Osteoblast (primary cell): ENCODE measurements around the gene MT1G. TPM values are rescaled to one million over a fixed set of nuclear protein-coding genes. Genes with fewer than 3 reads are reported as not detected.

Source experiments
- DNase-seq: peaks from one replicate; pipeline ENCODE4 v3.0.0; 2011; ENCODE audit warnings: low spot score, mixed read lengths; ENCODE audit not compliant: insufficient read length; ENCODE audit errors: missing footprints
- H2AFZ ChIP-seq: 2 replicates; pipeline ENCODE4 v1.6.0; 2011; ENCODE audit warnings: mild to moderate bottlenecking, low read length
- H3K27ac ChIP-seq: 2 replicates; pipeline ENCODE4 v1.5.1; 2011; ENCODE audit warnings: mild to moderate bottlenecking, low read depth, low read length, moderate library complexity
- H3K27me3 ChIP-seq: 2 replicates; pipeline ENCODE4 v1.6.0; 2012; ENCODE audit warnings: mild to moderate bottlenecking, control low read depth, inconsistent platforms, low read length, moderate library complexity; ENCODE audit not compliant: insufficient read depth
- H3K36me3 ChIP-seq: 2 replicates; pipeline ENCODE4 v1.5.1; 2011; ENCODE audit warnings: mild to moderate bottlenecking, low read length, control low read depth, moderate library complexity; ENCODE audit not compliant: insufficient read depth
- H3K4me1 ChIP-seq: 2 replicates; pipeline ENCODE4 v1.5.1; 2011; ENCODE audit warnings: mild to moderate bottlenecking, low read length, control low read depth, moderate library complexity; ENCODE audit not compliant: insufficient read depth
- H3K4me2 ChIP-seq: 2 replicates; pipeline ENCODE4 v1.6.0; 2011; ENCODE audit warnings: mild to moderate bottlenecking, low read length; ENCODE audit not compliant: insufficient read depth
- H3K4me3 ChIP-seq: fragments of 200-600 bp; sonication (generic); 3 replicates; pipeline ENCODE4 v1.5.1; 2012; ENCODE audit warnings: mild to moderate bottlenecking, low read length, inconsistent platforms; ENCODE audit not compliant: insufficient read depth
- H3K79me2 ChIP-seq: 2 replicates; pipeline ENCODE4 v1.6.0; 2012; ENCODE audit warnings: mild to moderate bottlenecking, low read length, control low read depth, inconsistent platforms; ENCODE audit not compliant: insufficient read depth
- H3K9me3 ChIP-seq: 2 replicates; pipeline ENCODE4 v1.5.1; 2011; ENCODE audit warnings: low read depth, low read length, control low read depth
- H4K20me1 ChIP-seq: 2 replicates; pipeline ENCODE4 v1.6.0; 2012; ENCODE audit warnings: mild to moderate bottlenecking, low read length, control low read depth; ENCODE audit not compliant: insufficient read depth
- total RNA-seq: library from RNA; depleted of rRNA; stranded (reverse); fragments of >200 nt; gene quantifications from 2 replicates; pipeline ENCODE4 v1.2.3, GENCODE V29; 2012
- TF ChIP-seq, protein P1 (sequence below): IDR thresholded peaks from 2 replicates; pipeline ENCODE4 v1.5.1; 2011; ENCODE audit warnings: mild to moderate bottlenecking, low read depth, low read length, moderate library complexity; ENCODE audit errors: extremely low read depth

Gene MT1G
- total RNA-seq, 1 donor, result not detected

DNA sequence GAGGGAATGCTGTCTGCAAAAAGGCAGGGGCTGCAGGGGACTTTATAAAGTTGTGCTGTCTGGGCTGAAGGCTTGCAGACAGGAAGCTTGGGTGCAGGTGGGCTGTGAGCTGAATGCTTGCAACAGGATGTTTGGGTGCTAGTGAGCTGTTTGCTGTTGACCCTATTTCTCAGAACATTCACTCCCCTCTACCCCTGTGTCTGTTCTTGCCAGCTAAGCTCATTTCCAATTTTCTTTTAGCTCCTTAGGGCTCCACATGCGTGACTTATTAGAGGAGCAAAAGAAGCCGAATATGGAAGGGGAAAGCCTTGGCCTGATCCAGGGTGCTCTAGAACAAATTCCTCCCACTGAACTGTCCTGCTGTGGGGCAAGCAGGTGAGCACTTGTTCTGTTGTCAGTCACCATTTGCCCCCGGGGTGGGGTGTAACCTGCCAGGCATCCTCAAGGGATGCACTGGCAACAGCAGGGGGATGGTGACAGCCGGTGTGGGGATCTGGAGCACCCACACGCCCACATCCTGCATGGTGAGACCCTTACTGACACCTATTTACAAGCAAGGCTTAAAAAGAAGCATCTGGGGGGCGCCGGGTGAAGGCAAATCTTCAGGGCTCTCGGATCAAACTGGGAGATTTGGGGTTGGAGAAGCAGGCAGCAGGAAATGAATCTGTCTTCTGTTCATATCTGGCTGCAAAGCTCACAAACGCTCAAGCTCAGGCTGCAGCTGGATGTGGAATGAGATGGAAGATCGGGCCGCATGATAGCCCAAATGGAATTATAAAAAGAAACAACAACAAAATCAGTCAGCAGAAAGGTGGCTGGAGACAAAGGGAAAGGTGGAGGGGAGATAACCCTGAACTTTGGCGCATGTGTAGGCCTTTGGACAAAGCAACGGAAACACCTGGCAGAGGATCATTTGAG lies 40.9 kb upstream of the MT1G start:
- Histone ChIP-seq H3K4me3 (no peak overlapping the region), H2AFZ (no peak overlapping the region), H3K4me1 (no peaks in the 10 kb centered on the region), H4K20me1 (no peaks in the 10 kb centered on the region), H3K4me2 (no peak overlapping the region), H3K27me3 (peaks cover 5% of the 10 kb centered on the region), H3K9me3 (no peaks in the 10 kb centered on the region), H3K36me3 (no peaks in the 10 kb centered on the region), H3K79me2 (no peaks in the 10 kb centered on the region), H3K27ac (no peak overlapping the region)
- TF ChIP-seq, protein P1, sequence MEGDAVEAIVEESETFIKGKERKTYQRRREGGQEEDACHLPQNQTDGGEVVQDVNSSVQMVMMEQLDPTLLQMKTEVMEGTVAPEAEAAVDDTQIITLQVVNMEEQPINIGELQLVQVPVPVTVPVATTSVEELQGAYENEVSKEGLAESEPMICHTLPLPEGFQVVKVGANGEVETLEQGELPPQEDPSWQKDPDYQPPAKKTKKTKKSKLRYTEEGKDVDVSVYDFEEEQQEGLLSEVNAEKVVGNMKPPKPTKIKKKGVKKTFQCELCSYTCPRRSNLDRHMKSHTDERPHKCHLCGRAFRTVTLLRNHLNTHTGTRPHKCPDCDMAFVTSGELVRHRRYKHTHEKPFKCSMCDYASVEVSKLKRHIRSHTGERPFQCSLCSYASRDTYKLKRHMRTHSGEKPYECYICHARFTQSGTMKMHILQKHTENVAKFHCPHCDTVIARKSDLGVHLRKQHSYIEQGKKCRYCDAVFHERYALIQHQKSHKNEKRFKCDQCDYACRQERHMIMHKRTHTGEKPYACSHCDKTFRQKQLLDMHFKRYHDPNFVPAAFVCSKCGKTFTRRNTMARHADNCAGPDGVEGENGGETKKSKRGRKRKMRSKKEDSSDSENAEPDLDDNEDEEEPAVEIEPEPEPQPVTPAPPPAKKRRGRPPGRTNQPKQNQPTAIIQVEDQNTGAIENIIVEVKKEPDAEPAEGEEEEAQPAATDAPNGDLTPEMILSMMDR, result no peak
- no peak for DNase-seq

GRCh38 chr16:56702836-56703235 lies 35.0 kb upstream of the MT1G start:
- no peak for DNase-seq
- H3K4me3 ChIP-seq, result no peak overlapping the region
- no peaks in the 10 kb centered on the region for H3K79me2 ChIP-seq
- H3K27me3 ChIP-seq, result no peaks in the 10 kb centered on the region
- no peaks in the 10 kb centered on the region for H4K20me1 ChIP-seq
- no peak overlapping the region for H3K4me2 ChIP-seq
- H3K4me1 ChIP-seq, result no peaks in the 10 kb centered on the region
- TF ChIP-seq, protein P1, result no peak
- H3K9me3 ChIP-seq, result no peaks in the 10 kb centered on the region
- no peak overlapping the region for H3K27ac ChIP-seq
- H3K36me3 ChIP-seq, result no peaks in the 10 kb centered on the region
- H2AFZ ChIP-seq, result no peak overlapping the region

GRCh38 chr16:56701534-56701933 lies 33.7 kb upstream of the MT1G start:
- Histone ChIP-seq H3K27me3 (no peaks in the 10 kb centered on the region), H3K36me3 (no peaks in the 10 kb centered on the region), H3K79me2 (no peaks in the 10 kb centered on the region), H2AFZ (peak overlapping the region; percentile 70), H3K9me3 (no peaks in the 10 kb centered on the region), H3K4me2 (no peak overlapping the region), H3K27ac (no peak overlapping the region), H3K4me3 (no peak overlapping the region), H4K20me1 (no peaks in the 10 kb centered on the region), H3K4me1 (no peaks in the 10 kb centered on the region)
- no peak for DNase-seq
- TF ChIP-seq, protein P1, result no peak

- Histone ChIP-seq H3K79me2 (no peaks in the 10 kb centered on the region), H3K36me3 (no peaks in the 10 kb centered on the region), H3K4me3 (no peak overlapping the region), H3K27ac (no peak overlapping the region), H2AFZ (no peak overlapping the region), H3K4me1 (no peaks in the 10 kb centered on the region), H3K9me3 (no peaks in the 10 kb centered on the region), H3K27me3 (no peaks in the 10 kb centered on the region), H3K4me2 (no peak overlapping the region), H4K20me1 (no peaks in the 10 kb centered on the region)
- TF ChIP-seq, protein P1, result no peak
- DNase-seq, result no peak
Measured at GRCh38 chr16:56700631-56701030, 32.8 kb upstream of the MT1G start.
